HG03097 (cell line): ENCODE results near the gene YIF1B.
A peak's percentile ranks its signal among the peaks of the same experiment; 100 is the strongest.

Source experiments
- ATAC-seq: cut with Tn5 transposase; IDR thresholded peaks from one replicate; pipeline ENCODE4 v1.9.1; 2021; ENCODE audit not compliant: unreplicated experiment, low FRiP score

The YIF1B gene

DNA sequence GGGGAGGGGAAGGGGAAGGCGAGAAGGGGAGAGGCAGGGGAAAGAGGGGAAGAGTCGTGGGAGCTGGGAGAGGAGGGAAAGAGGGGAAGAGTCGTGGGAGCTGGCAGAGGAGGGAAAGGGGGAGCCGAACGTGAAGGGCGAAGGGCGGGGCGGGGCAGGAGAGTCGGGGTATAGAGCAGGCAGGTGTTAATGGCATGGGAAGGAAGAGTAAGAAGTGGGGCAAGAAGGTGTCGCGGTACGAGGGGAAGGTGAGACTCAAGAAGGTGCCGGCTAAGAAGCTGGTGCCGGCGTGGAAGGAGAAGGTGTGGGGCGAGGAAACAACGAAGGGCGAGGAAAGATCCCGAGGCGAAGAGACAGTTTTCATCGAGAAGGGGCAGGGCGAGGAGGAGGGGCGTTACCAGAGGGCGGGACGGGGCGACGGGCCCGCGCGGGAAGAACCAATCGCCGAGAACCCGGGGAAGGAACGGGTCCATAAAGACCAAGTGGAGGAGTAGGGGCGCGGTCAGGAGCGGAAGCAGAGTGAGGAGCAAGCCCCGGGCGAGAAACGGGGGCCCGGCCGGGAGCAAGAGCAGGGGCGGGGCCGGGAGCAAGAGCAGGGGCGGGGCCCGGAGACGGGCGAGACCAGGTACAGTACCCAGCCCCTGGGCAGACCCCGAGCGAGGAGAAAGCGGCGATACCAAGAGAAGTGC lies 20.3 kb upstream of the YIF1B start:
- peak; percentile 60 for ATAC-seq

DNA sequence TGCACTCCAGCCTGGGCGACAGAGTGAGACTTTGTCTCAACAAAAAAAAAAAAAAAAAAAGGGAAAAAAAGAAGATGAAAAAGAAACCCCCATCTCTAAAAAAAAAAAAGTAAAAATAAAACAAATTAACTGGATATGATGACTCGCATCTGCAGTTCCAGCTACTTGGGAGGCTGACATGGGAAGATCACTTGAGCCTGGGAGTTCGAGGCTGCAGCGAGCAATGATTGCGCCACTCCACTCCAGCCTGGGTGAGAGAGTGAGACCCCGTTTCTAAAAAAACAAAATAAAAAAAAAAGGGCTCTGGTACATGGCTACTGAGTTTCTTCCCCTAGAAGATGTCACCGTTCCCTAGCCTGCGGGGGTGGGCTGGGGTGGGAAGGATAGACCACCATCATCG lies 17.5 kb upstream of the YIF1B start:
- no peak for ATAC-seq

DNA sequence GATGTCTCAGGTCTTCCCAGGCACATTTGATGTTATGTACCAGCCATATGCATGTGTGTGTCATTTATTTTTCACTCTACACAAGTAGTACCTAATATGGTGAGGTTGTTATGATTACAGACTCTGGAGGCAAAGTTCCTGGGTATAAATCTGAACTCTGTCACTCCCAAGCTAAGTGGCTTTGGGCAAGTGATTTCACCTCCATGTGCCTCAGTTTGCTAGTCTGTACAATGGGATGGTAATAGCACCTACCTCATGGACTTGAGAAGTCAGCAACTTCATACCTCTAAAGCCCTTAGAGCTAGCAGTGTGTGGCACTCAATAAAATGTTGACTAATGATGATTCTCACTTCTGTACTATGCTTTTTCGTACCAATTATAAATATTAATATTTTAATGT lies 16.0 kb upstream of the YIF1B start:
- no peak for ATAC-seq

DNA sequence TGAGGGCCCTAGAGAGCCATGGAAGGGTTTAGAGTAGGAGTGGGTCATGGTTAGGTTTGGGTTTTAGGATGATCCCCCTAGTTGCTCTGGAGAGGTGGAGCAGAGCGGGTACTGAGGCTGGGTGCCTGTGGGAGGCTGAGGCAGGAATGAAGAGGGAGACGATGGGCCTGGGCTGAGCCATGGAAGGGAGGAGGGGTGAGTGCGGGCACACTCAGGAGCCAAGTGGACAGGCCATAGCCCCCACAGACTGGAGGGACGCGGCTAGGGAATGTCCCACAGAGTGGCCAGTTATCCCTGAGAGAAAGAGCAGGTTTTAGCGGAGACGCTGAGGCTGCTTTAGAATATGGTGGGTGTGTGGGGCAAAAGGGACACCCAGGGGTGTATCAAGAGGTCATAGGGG lies 13.9 kb upstream of the YIF1B start:
- no peak for ATAC-seq

DNA sequence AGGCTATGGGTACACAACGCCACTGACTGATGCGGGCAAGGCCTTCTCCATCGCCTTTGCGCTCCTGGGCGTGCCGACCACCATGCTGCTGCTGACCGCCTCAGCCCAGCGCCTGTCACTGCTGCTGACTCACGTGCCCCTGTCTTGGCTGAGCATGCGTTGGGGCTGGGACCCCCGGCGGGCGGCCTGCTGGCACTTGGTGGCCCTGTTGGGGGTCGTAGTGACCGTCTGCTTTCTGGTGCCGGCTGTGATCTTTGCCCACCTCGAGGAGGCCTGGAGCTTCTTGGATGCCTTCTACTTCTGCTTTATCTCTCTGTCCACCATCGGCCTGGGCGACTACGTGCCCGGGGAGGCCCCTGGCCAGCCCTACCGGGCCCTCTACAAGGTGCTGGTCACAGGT lies 10.8 kb upstream of the YIF1B start:
- ATAC-seq: no peak

DNA sequence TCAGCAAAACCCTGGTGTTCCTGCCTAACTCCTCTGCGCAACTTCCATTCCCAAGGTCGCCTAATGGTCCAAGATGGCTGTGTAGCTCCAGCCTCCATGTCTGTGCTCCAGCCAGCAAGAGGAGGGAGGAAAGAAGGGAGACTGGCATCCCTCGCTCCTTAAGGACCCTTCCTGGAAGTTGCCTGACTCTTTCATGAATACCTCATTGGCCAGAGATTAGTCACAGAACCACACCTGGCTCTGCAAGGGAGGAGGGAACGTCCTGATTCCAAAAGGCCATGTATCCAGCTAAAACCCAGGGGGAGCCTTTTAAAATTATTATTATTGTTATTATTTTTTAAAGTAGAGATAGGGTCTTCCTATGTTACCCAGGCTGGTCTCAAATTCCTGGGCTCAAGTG lies 8.7 kb upstream of the YIF1B start:
- ATAC-seq: no peak

DNA sequence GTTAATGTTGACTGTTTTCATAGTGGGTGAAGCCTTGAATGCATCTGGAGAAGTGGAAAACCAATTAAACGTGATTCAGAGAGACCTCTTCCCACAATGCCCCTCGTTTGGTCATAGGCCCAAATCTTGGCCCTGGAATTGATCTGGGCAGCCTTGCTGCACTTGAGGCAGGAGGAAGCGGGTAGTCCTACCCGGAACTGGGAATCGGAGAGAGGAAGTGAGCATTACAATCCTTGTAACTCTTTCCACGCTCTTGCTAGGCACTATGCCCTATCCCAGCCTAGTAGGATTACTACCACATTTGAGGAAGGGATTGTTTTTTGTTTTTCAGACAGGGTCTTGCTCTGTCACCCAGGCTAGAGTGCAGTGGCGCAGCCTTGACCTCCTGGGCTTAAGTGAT lies 7.5 kb upstream of the YIF1B start:
- no peak for ATAC-seq

DNA sequence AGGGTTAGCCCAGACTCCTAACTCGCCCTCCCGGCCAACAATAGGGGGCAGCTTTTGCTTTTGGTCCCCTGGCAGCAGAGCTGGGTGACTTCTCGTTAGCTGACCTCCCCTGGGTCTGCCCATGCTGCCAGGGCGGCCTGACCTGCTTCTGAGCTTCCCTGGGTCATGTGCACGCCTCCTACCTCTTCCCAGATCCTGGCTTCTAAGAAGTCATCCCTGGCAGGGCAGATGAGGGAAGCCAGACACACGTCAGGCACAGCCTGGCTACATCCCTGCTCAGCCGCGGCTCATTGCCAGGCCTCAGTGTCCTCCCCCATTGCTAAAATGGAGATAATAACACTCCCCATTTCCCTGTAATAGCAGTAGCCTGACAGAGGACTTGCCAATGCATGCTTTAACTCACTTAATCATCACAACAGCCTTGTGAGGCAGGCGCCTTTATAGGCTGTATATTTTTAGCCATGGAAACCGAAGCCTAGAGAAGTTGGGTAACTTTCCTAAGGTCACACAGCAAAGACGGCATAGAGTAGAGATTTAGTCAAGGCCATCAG lies 6.0 kb upstream of the YIF1B start:
- ATAC-seq: no peak

DNA sequence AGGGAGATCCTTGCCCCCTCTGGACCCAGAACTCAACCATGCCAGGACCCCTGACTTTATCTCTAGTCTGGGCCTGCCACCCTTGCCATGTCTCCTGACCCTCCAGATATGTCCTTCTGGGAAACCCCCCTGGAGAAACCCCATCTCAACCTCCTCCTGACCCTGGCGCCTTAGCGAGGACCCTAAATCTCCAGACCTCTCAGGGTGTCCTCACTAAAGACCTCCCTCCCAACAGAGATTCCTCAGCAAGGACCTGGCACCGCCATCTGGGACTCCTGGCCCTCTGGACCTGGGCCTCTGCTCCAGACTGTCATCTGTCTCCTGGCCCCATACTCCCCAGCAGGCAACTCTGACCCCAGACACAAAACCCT lies 5.2 kb upstream of the YIF1B start:
- no peak for ATAC-seq

DNA sequence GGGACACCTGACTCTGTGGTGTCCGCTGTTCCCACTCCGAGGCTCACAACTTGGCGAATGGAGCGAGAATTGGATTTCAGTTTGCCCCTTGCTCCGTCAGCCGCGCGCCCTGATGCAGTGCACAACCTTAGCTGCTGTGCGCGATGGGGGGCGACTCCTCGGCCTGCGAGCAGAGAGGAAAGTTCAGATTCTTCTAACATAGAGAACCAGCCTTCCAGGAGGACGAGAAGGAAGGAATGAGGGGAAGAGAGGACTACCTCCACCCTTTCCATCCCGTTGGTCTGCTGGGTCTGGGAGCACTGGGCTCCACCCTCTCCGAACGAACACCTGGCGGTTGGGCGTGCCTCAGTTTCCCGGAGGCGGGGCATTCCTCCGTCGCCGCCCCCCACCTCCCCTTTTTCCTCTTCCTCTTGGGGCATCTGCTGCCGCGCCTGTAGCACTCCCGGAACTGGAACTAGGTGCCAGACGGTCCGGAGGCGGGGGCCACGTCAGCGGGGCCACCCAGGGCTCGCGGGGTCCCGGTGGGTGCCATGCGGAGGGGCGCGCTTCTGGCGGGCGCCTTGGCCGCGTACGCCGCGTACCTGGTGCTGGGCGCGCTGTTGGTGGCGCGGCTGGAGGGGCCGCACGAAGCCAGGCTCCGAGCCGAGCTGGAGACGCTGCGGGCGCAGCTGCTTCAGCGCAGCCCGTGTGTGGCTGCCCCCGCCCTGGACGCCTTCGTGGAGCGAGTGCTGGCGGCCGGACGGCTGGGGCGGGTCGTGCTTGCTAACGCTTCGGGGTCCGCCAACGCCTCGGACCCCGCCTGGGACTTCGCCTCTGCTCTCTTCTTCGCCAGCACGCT lies 3.9 kb upstream of the YIF1B start, which contains the start of gene KCNK6:
Gene KCNK6 (plus strand): TSS at position 425 of the 838 bp plus-strand sequence. CDS start 106 bp downstream, at position 531.
- ATAC-seq: no peak

DNA sequence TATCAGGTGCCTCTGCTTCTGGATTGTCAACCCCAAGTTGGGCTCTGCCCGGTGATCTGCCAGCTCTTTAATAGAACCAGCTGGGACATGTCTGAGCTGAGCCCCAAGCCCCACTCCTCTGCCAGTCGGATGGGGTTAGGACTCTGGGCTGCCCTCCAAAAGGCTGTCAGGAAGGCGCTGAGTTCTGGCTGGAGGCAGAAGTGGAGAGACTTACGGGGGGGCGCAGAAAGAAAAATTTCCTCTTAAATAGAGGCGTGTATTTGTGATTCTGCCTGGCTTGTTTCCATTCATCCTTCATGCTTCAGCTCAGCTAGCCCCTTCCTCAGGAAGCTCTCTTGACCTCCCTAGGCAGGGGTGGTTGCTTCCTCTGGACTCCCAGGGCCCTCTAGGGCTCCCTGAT lies 2.9 kb upstream of the YIF1B start:
- ATAC-seq: no peak

DNA sequence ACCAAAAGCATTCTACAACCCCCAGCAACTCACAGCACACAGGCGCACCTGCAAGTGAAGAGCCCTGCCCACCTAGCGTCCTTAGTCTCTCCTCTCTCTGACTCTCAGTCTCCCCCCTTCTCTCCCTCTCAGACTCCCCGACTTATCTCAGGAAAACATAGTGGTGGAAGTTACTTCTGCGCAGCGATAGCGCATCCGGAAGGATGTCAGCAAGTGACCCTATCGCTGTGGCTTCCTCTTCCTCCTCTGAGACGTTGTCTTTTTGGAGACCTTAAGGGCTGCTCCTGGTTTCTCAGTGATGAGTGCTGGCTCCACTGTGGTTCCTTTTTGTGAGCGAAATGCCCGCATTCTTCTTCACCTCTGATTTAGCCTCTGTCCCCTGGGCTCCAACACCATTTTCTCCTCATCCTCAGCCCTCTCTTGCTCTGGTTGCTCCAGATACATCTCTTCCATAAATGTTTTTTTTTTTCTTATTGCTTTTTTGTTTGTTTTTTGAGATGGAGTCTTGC lies 1.4 kb upstream of the YIF1B start:
- ATAC-seq: no peak

DNA sequence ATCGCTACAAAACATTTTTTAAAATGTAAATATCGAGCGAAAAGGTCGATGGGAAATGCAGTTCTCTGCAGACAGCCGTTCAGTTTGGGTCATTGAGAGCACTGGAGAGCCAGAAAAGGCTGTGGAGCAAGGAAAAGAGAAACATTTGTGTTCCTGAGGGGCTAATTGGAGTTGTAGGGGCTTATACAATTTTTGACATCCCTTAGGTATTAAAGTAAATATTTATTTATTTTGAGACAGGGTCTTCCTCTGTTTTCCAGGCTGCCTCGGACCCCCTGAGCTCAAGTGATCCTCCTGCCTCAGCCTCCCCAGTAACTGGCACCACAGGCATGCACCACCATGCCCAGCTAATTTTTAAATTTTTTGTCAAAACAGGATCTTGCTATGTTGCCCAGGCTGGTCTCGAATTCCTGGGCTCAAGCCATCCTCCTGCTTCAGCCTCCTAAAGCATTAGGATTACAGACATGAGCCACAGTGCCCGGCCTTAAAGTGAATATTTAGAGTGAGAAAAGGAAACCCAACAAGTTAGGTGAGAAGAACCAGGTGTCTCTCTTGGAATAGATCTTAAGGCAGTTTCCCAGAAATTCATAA lies 825 bp upstream of the YIF1B start:
- ATAC-seq: no peak

DNA sequence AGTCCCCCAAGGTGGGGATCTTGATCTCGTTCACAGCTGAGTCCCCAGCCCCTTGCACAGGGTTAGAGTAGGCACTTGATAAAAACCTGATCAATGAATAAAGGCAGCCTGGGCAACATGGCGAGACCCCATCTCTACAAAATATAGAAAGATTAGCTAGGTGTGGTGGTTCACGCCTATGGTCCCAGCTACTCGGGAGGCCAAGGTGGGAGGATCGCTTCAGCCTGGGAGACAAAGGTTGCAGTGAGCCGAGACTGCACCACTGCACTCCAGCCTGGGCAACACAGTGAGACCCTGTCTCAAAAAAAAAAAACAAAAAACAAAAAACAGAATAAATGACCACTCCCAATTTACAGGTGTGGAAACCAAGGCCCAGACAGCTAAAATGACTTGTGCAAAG lies 4.8 kb downstream of the YIF1B start:
- ATAC-seq: no peak

DNA sequence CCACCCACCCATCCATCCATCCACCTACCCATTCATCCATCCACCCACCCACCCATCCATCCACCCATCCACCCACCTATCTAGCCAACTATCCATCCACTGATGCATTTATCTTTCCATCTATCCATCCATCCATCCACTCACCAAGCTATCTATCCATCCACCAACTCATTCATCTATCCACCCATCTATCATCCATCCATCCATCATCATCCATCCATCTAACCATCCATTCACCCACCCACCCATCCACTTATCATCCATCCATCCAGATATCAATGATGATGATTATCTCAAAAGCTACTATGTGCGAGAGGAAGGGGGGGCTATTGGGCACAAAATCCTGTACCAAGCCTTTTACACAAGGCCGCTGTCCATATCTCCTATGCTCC lies 5.5 kb downstream of the YIF1B start:
- ATAC-seq: no peak

DNA sequence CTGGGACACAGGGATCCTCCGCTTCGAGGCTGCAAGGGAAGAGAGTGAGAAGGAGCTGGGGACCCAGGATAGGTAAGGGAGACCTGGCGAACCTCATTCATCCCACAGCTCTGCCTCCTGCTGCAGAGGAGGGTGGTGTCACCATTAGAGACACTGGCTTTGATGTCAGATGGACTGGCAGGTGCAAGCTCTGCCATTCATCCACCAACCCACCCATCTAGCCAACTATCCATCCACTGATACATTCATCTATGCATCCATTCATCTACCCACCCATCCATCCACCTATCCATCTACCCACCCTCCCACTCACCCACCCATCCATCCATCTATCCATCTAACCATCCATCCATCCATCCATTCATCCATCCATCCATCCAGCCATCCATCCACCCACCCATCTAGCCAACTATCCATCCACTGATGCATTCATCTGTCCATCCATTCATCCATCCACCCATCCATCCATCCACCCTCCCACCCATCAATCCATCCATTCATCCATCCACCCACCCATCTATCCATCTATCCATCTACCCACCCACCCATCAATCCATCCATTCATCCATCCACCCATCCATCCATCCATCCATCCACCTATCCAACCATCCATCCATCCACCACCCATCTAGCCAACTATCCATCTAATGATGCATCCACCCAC lies 6.0 kb downstream of the YIF1B start:
- ATAC-seq: no peak

DNA sequence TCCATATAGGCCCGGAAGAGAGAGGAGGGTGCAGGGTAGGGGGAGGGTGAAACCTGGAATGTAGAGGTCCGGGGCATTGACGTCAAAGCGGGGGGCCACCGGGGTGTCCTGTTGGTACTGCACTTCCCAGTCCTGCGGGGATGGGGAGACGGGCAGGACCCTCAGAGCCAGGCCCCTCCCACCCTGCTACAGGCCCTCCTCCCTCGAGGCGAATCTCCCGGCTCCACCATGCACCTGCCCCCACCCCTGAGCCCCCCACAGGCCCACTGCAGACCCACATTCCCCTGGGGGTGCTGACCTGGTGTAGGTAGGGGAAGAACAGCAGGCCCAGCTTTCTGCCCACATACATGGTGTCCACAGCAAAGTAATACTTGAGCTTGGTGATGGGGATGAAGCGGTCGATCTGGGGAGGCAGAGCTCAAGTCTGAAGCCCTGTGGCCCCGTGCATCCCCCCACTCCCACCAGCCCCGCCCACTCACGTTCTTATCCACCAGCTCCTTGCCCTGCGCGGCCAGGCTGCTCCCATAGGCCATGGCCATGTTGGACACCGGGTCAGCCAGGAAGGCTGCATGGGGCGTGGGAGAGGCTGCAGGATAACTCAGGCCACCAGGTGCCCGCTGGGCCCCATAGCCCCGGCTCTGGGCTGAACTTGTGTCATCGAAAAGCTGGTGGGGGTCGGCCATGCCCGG lies 6.7 kb downstream of the YIF1B start:
- ATAC-seq: no peak

DNA sequence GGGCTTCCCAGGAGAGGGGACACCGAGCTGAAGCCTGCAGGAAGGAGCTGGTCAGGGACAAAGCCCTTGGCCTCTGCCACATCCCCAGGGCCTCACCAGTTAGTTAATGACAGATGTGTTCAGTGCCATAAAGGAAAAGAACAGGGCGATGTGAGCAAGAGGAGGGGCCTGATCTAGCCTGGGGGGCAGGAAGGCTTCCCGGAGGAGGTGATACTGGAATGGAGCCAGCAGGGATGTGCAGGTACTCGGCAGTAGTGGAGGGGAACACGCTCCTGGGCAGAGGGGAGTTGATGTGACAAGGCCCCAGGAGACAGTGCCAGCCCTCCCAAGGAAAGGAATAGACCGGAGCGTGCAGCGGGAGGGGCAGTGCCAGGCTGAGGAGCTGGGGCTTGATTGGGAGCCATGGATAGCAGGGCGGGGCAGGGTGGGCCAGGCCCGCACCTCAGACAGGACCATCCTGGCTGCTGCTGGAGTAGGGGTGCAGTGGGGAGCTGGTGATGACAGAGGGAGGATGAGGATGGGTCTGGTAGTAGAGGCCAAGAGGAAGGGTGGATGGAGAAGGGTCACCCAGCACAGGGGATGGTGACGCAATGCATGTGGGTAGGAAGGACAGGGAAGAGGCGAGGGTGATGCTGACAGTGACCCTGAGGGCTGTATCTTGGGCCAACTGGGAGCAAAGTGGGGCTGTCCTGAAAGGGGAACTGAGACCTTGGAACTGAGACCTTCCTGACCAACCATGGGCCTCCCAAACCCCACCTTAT lies 7.6 kb downstream of the YIF1B start:
- ATAC-seq: no peak

DNA sequence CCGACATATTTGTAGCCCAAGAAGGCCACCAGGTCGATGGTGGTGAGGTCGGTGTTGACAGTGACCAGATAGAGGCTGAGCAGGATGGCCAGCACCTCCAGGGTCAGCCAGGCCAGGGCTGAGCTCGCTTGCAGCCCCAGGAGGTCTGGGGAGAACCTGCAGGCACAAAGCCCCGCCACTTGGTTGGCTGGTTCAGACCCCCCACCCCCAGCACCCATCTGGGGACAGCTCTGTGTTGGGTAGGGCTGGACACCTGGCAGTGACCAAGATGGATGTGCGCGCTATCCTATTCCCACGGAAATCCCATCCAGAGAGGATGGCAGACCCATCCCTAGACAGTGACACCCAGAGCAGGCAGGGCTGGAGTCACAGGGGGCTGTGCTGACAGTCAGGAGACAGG lies 8.2 kb downstream of the YIF1B start:
- no peak for ATAC-seq

DNA sequence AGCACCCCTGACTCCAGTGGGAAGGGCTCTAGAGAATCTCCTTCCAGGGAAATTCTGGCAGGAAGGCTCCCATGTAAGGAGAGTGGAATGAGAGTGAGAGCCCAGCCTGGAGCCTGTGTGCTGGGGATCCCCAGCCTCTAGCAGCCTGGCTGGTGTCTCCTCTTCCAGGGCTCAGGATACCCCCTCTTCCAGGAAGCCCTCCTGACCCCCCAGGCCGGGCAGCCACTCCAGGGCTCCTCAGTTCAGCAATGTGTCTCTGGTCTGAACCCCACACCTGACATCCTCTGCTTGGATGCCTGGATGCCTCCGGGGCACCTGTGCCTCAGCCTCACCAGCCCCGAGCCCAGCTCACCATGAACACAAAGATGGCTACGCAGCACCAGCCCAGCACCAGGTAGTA lies 8.7 kb downstream of the YIF1B start:
- ATAC-seq: no peak
